Uterus (tissue), 4 donors: ENCODE measurements around the gene OPN1MW. TPM values are rescaled to one million over a fixed set of nuclear protein-coding genes. Genes with fewer than 3 reads are reported as not detected.
"Not testable (repeated sequence)": the region's sequence is repeated elsewhere in the genome, so short reads cannot be mapped to it uniquely, and the experiment has no call there.

Experiments used
- DNase-seq, 2 donors: peaks; one replicate each; pipeline ENCODE4 v3.0.0-alpha.2; 2019 to 2020
- H3K27ac ChIP-seq, 2 donors: fragments of 200-600 bp; sonication (generic); 1 replicate in 1 of 2; 2 replicates in 1 of 2; pipeline ENCODE4 v1.5.1; 2016 to 2018
- H3K27me3 ChIP-seq, 2 donors: fragments of 200-600 bp; sonication (generic); one replicate each; pipeline ENCODE4 v1.5.1; 2018 to 2019; ENCODE audit warnings: control low read depth in 1 of 2
- H3K36me3 ChIP-seq, 2 donors: fragments of 200-600 bp; sonication (generic); one replicate each; pipeline ENCODE4 v1.5.1; 2019; ENCODE audit warnings: control low read depth in 1 of 2
- H3K4me1 ChIP-seq, 2 donors: fragments of 200-600 bp; sonication (generic); one replicate each; pipeline ENCODE4 v1.5.1; 2018 to 2019; ENCODE audit warnings: control low read depth in 1 of 2
- H3K4me3 ChIP-seq, 2 donors: fragments of 200-600 bp; sonication (generic); 1 replicate in 1 of 2; 2 replicates in 1 of 2; pipeline ENCODE4 v1.5.1; 2018 to 2019; ENCODE audit warnings: mild to moderate bottlenecking in 1 of 2
- H3K9me3 ChIP-seq, 2 donors: fragments of 200-600 bp; sonication (generic); one replicate each; pipeline ENCODE4 v1.5.1; 2019; ENCODE audit warnings: control low read depth in 1 of 2
- intact Hi-C: fragments of 100-400 bp; cut with DNase I; formaldehyde crosslinking; loops from one replicate; pipeline ENCODE4 v1.15.1; 2023; ENCODE audit warnings: low total_unique reads
- total RNA-seq, 4 donors: library from RNA; depleted of rRNA in 3 of 4; stranded (reverse); fragments of >200 nt in 3 of 4; gene quantifications; one replicate each; pipeline versions ENCODE4 v1.1.0 to v1.2.4, GENCODE V29; 2014 to 2023
- donor health status: DM: yes; HTN: yes; CAD: no.

OPN1MW gene
- total RNA-seq, 4 donors from 2014 or later: not detected

GRCh38 chrX:154172535-154172943 is 9.9 kb upstream of the OPN1MW start:
- H3K4me1 ChIP-seq, H3K9me3 ChIP-seq, H3K36me3 ChIP-seq, H3K27ac ChIP-seq, DNase-seq, H3K27me3 ChIP-seq, intact Hi-C loops, H3K4me3 ChIP-seq: not testable (repeated sequence)

GRCh38 chrX:154174356-154174755 is 8.0 kb upstream of the OPN1MW start:
- H3K4me1 ChIP-seq, H3K36me3 ChIP-seq, H3K27ac ChIP-seq, H3K27me3 ChIP-seq, H3K4me3 ChIP-seq, DNase-seq, intact Hi-C loops, H3K9me3 ChIP-seq: not testable (repeated sequence)

DNA sequence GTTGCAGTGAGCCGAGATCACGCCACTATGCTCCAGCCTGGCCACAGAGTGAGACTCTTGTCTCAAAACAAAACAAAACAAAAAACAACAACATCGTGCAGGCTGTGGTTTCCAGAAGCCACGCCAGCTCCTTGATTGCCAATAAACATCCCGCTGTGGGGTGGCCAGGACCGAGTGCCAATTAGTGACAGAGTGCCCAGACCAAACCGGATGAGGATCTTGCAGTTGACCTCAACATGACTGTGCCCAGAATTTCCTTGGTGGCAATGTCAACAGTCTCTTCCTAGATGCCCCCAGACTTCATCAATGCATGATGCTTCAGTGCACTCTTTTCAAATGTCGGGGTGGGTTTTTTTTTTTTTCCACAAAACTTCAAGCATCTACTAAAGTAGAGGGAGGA is 1.4 kb downstream of the OPN1MW start:
- DNase-seq, intact Hi-C loops, H3K4me3 ChIP-seq, H3K4me1 ChIP-seq, H3K27ac ChIP-seq, H3K9me3 ChIP-seq, H3K36me3 ChIP-seq, H3K27me3 ChIP-seq: not testable (repeated sequence)

GRCh38 chrX:154192846-154193245 is 10.4 kb downstream of the OPN1MW start:
- DNase-seq, H3K4me3 ChIP-seq, H3K9me3 ChIP-seq, H3K4me1 ChIP-seq, H3K36me3 ChIP-seq, H3K27ac ChIP-seq, intact Hi-C loops, H3K27me3 ChIP-seq: not testable (repeated sequence)

DNA sequence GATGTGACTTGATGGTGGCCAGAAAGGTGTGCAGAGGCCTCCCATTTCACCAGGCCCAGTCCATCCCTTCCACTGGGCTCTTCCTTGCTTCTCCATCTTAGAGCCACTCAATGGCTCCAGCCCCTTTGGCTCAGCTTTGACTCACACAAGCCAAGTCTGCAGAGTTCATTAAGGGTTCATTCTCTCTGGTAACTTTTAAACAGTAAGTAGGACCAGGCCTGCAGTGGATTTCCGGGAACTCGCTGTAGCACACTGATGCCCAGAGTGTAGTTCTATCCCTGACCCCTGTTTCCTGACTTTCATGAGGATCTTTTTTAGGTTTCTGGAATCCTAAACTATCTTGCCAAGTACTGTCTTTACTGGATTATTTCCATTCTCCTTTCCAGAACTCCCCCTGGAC is 11.9 kb downstream of the OPN1MW start:
- H3K4me3 ChIP-seq, H3K27ac ChIP-seq, H3K9me3 ChIP-seq, H3K4me1 ChIP-seq, DNase-seq, intact Hi-C loops, H3K36me3 ChIP-seq, H3K27me3 ChIP-seq: not testable (repeated sequence)

GRCh38 chrX:154196466-154196865 is 14.1 kb downstream of the OPN1MW start:
- intact Hi-C loops, H3K27me3 ChIP-seq: not testable (repeated sequence)

GRCh38 chrX:154209670-154210418 is 27.4 kb downstream of the OPN1MW start:
- intact Hi-C loops, H3K4me3 ChIP-seq, H3K9me3 ChIP-seq: not testable (repeated sequence)

More at GRCh38 chrX:154196466-154196865, 14.1 kb downstream of the OPN1MW start:
- DNase-seq, H3K27ac ChIP-seq, H3K4me1 ChIP-seq, H3K36me3 ChIP-seq, H3K9me3 ChIP-seq, H3K4me3 ChIP-seq: not testable (repeated sequence)

GRCh38 chrX:154211057-154211456 is 28.7 kb downstream of the OPN1MW start:
- H3K9me3 ChIP-seq, intact Hi-C loops: not testable (repeated sequence)

More at GRCh38 chrX:154209670-154210418, 27.4 kb downstream of the OPN1MW start:
- H3K4me1 ChIP-seq, H3K27ac ChIP-seq, H3K27me3 ChIP-seq, DNase-seq, H3K36me3 ChIP-seq: not testable (repeated sequence)

DNA sequence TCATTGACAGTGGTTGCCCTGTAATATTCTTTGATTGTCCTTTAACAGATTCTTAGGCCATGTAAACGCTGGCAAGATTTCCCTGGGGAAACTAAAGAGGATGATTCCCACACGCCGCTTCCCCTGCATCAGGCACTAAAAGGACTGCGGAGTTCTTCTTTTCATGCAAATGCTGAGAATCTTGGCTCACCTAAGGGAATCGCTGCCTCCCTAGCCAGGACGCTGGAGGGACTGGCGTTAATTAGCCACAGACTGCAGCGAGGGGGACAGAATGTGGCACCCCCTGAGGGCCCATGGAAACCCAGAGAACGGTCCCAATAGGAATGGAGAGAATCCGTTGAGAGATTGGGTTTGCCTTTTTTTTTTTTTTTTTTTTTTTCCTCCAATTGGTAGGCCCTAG is 29.1 kb downstream of the OPN1MW start:
- H3K4me1 ChIP-seq, intact Hi-C loops, H3K36me3 ChIP-seq: not testable (repeated sequence)

More at GRCh38 chrX:154211057-154211456, 28.7 kb downstream of the OPN1MW start:
- H3K27ac ChIP-seq, H3K4me3 ChIP-seq, H3K27me3 ChIP-seq, H3K4me1 ChIP-seq, H3K36me3 ChIP-seq: not testable (repeated sequence)
- peak in 1 of 2 donors; percentile 10 for DNase-seq

GRCh38 chrX:154219456-154219855 is 37.1 kb downstream of the OPN1MW start, which contains the start of gene OPN1MW2:
TSS of gene OPN1MW2 (plus strand) at chrX:154219756. CDS start at chrX:154219816, 60 bp downstream.
- intact Hi-C loops, H3K4me3 ChIP-seq, H3K9me3 ChIP-seq, DNase-seq, H3K36me3 ChIP-seq, H3K4me1 ChIP-seq, H3K27me3 ChIP-seq, H3K27ac ChIP-seq: not testable (repeated sequence)

More for the DNA sequence above, 29.1 kb downstream of the OPN1MW start:
- not testable (repeated sequence) for H3K27me3 ChIP-seq, H3K9me3 ChIP-seq, H3K27ac ChIP-seq, H3K4me3 ChIP-seq, DNase-seq

GRCh38 chrX:154225292-154225691 is 42.9 kb downstream of the OPN1MW start:
- H3K9me3 ChIP-seq, H3K4me1 ChIP-seq, H3K27me3 ChIP-seq, H3K36me3 ChIP-seq, intact Hi-C loops, DNase-seq, H3K4me3 ChIP-seq, H3K27ac ChIP-seq: not testable (repeated sequence)

GRCh38 chrX:154226706-154227105 is 44.3 kb downstream of the OPN1MW start:
- H3K4me3 ChIP-seq, H3K27ac ChIP-seq, DNase-seq, H3K36me3 ChIP-seq, H3K4me1 ChIP-seq, H3K9me3 ChIP-seq, H3K27me3 ChIP-seq, intact Hi-C loops: not testable (repeated sequence)

GRCh38 chrX:154231443-154231842 is 49.0 kb downstream of the OPN1MW start:
- H3K4me3 ChIP-seq, H3K9me3 ChIP-seq, intact Hi-C loops, H3K4me1 ChIP-seq, H3K27ac ChIP-seq, H3K27me3 ChIP-seq, DNase-seq, H3K36me3 ChIP-seq: not testable (repeated sequence)

GRCh38 chrX:154233620-154234019 is 51.2 kb downstream of the OPN1MW start:
- H3K4me1 ChIP-seq, DNase-seq, H3K36me3 ChIP-seq, H3K27ac ChIP-seq, intact Hi-C loops, H3K27me3 ChIP-seq, H3K4me3 ChIP-seq, H3K9me3 ChIP-seq: not testable (repeated sequence)
